GM18907 (cell line): ENCODE measurements around the gene ADARB2.

ENCODE experiments used
- ATAC-seq: cut with Tn5 transposase; IDR thresholded peaks from one replicate; pipeline ENCODE4 v1.9.1; 2021; ENCODE audit warnings: mild to moderate bottlenecking, moderate library complexity; ENCODE audit not compliant: unreplicated experiment

ADARB2 gene

DNA sequence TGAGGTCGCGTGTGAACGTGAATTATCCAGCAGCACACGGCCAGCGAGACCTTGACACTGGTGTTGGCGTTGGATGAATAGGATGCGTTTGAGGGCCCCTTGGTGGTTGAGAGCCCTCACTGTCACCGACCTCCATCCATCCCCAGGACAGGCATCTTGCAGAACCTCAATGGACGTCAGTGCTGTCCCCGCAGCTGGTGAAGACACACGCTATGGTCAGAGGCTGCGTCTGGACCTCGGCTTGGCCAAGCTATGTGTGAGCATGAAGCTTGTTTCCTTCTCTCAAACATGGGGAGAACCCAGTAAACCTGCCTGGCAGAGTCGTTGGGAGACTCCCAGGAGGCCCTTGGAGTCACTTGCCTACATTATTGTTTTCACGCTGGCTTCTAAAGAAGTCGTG is 229.2 kb downstream of the ADARB2 start:
- no peak for ATAC-seq

DNA sequence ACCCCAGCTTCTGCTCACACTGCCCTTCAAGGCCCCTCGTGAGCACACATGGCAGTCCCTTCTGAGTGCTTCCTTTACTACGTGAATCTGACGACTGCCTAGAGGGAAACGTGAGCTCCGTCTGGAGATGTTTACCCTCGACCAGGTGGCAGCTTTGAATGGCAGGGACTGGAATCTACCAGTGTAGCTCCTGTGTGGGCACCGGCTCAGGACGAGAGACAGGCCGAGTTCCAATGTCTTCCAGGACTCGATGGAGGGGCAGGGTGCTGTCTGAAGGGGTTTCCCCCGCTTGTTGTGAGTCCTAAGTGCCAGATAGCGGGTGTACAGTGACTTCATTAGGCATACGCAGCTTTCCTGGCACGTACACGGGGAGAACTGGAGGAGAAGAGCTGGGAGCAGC is 229.9 kb downstream of the ADARB2 start:
- no peak for ATAC-seq

DNA sequence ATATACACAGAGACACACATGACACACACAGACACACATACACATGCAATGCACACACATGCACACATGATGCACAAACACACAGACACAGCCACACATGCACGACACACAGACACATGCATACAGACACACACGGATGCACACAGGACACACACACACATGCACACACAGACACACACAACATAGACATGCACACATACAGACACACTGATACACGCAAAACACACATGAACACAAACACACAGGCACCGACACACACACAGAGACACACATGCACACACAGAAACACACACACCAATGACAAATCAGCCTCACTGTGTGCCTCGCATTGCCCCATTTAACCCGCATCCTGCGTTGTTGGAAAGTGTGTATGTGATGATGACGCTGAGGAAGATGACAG is 232.4 kb downstream of the ADARB2 start:
- ATAC-seq = no peak

DNA sequence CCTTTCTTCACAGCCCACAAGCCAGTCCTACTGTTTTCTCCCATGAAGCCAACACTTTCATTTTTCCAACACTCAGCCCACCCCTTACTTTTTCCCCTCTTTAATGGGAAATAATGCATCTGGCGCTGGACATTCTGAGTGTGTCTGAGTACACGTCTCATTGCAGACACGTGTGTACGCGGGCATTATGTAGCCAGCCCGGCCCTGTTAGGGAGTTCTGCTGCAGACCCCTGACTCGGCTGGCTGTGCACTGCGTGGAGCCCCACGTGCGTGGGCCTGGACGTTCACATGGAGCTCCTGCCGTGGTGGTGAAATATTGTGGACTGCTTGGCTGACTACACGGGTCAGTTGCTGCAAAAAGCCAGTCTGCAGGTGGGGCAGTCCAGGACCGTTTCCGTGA is 233.0 kb downstream of the ADARB2 start:
- no peak for ATAC-seq

DNA sequence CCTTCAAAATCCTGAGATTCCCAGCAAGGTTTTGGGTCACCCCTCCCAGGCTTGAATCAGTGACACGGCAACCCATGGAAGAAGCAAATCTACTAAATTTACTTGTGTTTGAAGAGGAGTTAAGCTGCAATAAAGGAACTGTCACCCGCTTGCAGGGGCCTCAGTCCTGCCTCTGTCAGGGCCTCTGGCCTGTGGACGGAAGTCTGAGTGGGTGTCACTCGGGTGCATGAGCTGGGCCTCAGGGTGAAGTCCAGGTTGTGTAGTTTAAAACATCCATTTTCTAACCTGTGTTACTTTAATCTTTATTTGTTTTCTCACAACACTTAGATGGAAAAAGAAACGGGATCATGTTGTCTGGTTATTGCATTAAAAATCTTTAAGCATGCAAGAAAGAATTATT is 234.9 kb downstream of the ADARB2 start:
- no peak for ATAC-seq

DNA sequence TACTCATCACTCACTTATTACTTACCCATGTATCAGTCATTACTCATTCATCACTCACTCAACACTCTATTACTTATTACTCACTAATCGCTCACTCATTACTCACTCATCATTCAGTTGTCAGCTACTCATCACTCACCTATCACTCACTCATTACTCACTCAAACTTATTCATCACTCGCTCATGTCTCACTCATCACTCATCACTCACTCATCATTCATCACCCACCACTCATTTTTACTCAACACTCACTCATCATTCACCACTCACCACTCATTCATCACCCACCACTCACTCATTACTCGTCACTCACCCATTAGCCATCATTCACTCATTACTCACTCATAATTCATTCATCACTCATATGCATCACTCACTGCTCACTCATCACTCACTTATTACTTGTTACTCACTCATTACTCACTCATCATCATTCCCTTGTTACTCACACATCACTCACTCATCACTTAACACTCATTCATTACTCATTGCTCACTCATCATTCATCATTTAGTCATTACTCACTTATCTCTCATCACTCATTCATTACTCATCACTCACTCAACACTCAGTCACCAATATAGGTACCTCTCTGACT is 237.9 kb downstream of the ADARB2 start:
- ATAC-seq = no peak

DNA sequence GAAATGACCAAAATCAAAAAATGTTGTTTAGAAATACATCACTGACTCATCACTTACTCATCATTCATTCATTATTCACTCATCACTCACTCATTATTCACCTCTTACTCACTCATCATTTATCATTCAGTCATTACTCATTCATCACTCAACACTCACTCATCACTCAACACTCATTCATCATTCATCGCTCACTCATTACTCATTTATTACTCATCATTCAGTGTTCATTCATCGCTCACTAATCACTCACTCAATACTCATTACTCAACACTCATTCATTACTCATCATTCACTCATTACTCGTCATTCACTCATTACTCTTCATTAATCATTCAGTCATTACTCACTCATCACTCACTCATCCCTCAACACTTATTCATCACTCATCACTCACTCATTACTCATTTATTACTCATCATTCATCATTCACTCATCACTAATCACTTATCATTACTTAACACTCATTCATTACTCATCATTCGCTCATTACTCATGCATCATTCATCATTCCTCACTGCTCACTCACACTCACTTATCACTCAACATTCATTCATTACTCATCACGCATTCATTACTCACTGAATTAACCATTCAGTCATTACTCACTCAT is 238.5 kb downstream of the ADARB2 start:
- no peak for ATAC-seq

DNA sequence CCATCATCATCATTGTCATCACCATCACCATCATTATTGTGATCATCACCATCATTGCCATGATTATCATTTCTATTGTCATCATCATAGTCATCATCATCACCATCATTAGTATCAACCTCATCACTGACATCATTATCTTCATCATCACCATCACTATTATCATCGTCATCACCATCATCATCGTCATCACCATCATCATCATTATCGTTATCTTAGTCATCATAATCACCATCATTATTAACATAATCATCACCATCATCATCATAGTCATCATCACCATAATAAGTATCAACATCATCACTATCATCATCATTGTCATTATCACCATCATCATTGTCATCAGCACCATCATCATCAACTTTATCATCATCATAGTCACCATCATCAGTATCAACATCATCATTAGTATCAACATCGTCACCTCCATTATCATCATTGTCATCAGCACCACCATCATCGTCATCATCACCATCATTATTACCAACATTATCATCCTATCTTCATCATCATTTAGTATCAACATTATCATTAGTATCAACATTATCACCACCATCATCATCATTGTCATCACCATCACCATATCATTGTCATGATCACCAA is 241.3 kb downstream of the ADARB2 start:
- no peak for ATAC-seq

DNA sequence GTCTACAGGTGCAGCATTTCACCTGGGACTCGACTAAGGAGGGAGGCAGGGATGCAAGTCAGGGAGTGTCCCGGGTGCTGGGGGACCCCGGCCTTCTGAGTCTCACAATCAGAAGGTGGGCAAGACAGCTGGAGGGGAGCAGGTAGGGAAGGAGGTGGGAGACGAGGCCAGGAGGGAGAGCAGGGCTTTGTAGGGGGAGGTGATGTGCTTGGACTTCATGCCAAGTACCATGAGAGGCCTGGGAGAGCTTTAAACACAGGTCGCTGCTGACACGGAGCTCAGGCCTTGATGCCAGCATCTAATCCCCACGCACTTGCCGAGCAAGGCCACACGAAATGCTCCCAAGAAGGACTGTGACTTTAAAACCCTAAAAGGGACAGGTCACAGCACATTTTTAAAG is 244.7 kb downstream of the ADARB2 start:
- no peak for ATAC-seq

DNA sequence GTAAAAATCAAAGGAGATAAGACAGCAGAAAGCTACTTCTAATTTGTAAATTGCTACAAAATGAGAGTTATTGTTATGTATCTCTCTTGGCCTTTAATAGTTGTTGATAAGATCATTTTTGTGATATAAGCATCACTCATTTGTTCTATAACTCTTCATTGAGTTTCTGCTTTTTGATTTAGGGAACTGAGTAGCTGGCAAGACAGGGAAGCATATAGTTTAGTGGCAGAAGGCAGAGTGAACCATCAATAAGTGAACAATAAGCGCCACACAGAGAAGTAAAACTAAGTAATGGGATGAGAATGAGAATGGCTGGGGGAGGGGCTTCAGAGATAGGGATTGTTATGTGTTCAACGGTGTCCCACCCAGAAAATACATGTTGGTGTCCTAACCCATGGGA is 245.4 kb downstream of the ADARB2 start:
- no peak for ATAC-seq

DNA sequence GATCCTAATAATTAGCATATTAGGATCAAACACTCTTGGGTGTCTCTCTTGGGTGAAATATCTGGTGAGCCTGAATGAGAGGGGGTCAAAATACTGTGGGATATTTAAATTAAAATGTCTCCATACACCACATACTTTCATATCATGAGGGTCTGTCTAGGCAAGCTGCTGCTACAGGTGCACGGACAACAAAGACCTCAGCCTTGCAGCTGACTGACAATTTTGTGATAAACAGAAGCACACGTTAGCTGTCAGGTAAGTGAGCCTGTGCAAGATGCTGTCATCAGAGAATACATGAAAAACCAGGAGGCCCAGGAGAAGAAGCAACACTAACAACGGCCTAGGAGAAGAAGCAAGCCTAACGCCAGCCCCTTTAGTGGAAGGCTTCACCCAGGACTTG is 247.5 kb downstream of the ADARB2 start:
- no peak for ATAC-seq

GRCh38 chr10:1488970-1489548 is 248.3 kb downstream of the ADARB2 start:
- peak; percentile 96 for ATAC-seq

GRCh38 chr10:1486841-1487687 is 250.3 kb downstream of the ADARB2 start:
- no peak for ATAC-seq

DNA sequence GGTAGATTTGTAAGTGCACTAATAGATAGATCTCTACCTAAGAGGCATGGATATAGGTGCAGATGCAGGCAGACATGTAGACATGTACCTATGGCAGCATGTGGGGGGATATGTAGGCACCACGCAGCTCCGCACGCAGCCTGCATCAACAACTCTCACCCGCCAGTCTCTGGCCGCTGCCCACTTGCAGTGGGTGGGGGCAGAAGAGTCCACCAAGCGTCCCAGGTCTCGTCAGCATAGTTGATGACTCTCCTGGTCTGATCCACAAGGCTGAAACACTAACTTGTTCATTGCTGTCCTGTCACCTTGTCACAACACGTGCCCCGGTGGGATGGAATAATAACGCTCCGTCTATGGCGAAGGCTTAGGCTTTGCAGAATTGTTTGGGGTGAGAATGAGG is 252.0 kb downstream of the ADARB2 start:
- no peak for ATAC-seq

GRCh38 chr10:1483826-1484225 is 253.5 kb downstream of the ADARB2 start:
- ATAC-seq = no peak

DNA sequence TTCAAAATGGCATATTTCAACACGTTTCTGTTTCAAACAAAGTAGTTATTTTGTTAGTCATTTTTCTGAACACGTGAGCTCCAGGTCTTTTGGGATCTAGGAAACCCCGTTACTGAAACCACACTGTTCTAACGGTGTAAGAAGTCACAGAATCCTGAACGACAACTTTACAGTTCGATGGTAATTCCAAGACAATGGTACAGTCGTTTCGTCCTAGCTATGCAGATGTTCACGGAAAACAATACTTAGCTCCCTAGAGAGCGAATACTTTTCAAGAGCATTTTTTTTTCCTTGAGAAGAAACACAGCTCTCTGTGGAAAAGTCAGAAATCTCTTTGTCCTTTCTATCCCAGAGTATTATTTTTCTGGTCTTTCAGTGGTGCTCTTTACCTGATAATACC is 254.1 kb downstream of the ADARB2 start:
- ATAC-seq = no peak

- ATAC-seq = no peak
Observed at GRCh38 chr10:1477578-1477977, 259.7 kb downstream of the ADARB2 start.

- ATAC-seq = no peak
Observed at GRCh38 chr10:1476455-1476803, 260.9 kb downstream of the ADARB2 start.

GRCh38 chr10:1475771-1476454 is 261.4 kb downstream of the ADARB2 start:
- no peak for ATAC-seq

DNA sequence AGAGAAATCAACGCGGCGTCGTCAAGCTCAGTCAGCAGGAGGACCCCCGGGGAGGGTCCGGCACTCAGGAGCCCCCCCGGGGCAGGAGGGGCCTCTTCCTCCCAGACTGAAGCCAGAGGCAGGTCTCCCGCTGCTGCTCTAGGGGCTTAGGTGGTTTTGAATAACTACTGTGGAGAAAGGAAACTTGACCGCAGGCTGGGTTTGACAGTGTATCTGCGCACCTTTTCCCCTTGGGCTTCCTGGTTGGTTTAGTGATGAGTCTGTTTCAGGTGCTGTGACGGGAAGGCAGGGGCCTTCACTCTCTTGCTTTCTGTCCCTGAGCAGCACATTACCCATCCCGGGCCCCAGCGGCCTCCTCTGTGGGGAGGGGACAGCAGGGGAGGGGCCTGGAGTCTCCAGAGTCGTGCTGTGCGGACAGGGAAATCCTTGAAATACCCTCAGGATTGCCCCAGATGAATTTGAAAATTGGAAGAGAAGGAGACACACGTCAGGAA is 262.2 kb downstream of the ADARB2 start:
- no peak for ATAC-seq
